ENCODE measurements around the gene FMNL2. TPM values are rescaled to one million over a fixed set of nuclear protein-coding genes. Genes with fewer than 3 reads are reported as not detected.

FMNL2 gene
- total RNA-seq, 1 experiment from 2014 or later = 33.6 TPM

DNA sequence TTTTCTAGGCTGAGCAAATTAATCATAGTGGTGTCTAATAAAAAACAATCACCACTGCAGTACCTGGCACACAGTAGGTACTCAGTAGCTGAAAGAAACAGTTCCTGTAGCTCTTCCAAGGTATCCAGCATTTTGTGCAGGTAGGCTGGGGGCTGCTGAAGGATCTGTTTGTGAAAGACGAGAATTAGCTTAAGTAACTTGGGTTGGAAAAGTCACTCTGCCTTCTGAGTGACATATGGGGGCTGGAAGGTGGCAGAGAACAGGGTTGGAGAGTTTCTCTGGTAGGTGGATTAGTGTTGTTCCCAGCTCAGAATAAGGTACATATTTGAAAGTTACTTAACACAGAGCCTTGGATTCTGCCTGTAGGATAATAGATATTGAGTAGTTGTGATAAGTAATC lies 72.8 kb downstream of the FMNL2 start:
- no peak overlapping the region for H3K18ac ChIP-seq (ENCODE audit: insufficient read length, low read depth, low read length)
- no peak overlapping the region for H4K91ac ChIP-seq (ENCODE audit: insufficient read length, low read depth, low read length)
- peaks cover 8% of the 10 kb centered on the region; the same call in 1 of the 2 replicates for H3K79me2 ChIP-seq (ENCODE audit: insufficient read depth, low read length)
- no peaks in the 10 kb centered on the region for H4K20me1 ChIP-seq (ENCODE audit: control insufficient read depth, insufficient read depth, insufficient read length)
- peak overlapping the region; percentile 41 for H2BK120ac ChIP-seq (ENCODE audit: low read depth, low read length, poor library complexity, severe bottlenecking)
- Mint-ChIP-seq H3K4me3 (peak overlapping the region in 1 of 2 experiments; percentile 53; a peak in 2 of 5 replicates), H3K36me3 (ENCODE audit: insufficient read depth in 1 of 3, low read depth in 3 of 3) (no peaks in the 10 kb centered on the region), H3K9me3 (no peaks in the 10 kb centered on the region), H3K4me1 (peaks cover 78 to 86% of the 10 kb centered on the region in 2 experiments), H3K27ac (peak overlapping the region; percentile 42 to 86 (median 44); a peak in 6 of 7 replicates), H3K27me3 (ENCODE audit: low read depth) (no peaks in the 10 kb centered on the region)
- H4K8ac ChIP-seq (replicated peaks; ENCODE audit: insufficient read length, low read depth, low read length) = no peak overlapping the region
- H3K27ac ChIP-seq (ENCODE audit: insufficient read length, low read depth, low read length) = no peak overlapping the region
- no peak overlapping the region for H3K23ac ChIP-seq (ENCODE audit: insufficient read length, low read depth, low read length)
- H3K9ac ChIP-seq (ENCODE audit: extremely low read depth, insufficient read length, low read length) = no peak overlapping the region
- WGBS (ENCODE audit: extremely low coverage, insufficient read length, low lambda C conversion rate) = no CpG with 5 or more reads among the region's 1 CpG
- TF ChIP-seq, protein P1, sequence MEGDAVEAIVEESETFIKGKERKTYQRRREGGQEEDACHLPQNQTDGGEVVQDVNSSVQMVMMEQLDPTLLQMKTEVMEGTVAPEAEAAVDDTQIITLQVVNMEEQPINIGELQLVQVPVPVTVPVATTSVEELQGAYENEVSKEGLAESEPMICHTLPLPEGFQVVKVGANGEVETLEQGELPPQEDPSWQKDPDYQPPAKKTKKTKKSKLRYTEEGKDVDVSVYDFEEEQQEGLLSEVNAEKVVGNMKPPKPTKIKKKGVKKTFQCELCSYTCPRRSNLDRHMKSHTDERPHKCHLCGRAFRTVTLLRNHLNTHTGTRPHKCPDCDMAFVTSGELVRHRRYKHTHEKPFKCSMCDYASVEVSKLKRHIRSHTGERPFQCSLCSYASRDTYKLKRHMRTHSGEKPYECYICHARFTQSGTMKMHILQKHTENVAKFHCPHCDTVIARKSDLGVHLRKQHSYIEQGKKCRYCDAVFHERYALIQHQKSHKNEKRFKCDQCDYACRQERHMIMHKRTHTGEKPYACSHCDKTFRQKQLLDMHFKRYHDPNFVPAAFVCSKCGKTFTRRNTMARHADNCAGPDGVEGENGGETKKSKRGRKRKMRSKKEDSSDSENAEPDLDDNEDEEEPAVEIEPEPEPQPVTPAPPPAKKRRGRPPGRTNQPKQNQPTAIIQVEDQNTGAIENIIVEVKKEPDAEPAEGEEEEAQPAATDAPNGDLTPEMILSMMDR (conservative IDR thresholded peaks at IDR 0.05) = no peak
- H2AK5ac ChIP-seq (ENCODE audit: insufficient read length, low read length) = no peak overlapping the region
- no peak overlapping the region for H2AFZ ChIP-seq (ENCODE audit: low read length)
- H3K9me3 ChIP-seq (ENCODE audit: control insufficient read depth, low read depth, low read length) = no peaks in the 10 kb centered on the region
- H2BK5ac ChIP-seq (ENCODE audit: insufficient read length, low read length) = no peak overlapping the region
- H3T11ph ChIP-seq (ENCODE audit: low read length) = no peak overlapping the region
- H3K23me2 ChIP-seq (ENCODE audit: insufficient read length, low read depth, low read length, poor library complexity, severe bottlenecking) = peaks cover 4% of the 10 kb centered on the region
- peaks cover 5% of the 10 kb centered on the region for H3K79me1 ChIP-seq (ENCODE audit: insufficient read depth, low read depth, low read length, poor library complexity, severe bottlenecking)
- H2BK20ac ChIP-seq (ENCODE audit: low read depth, low read length, poor library complexity, severe bottlenecking) = no peak overlapping the region
- no peak overlapping the region for H3K14ac ChIP-seq (ENCODE audit: insufficient read depth, low read length)
- no peak overlapping the region for H3K4ac ChIP-seq (ENCODE audit: low read depth, low read length)
- no peak for DNase-seq
- H3K4me1 ChIP-seq (ENCODE audit: insufficient read depth, low read length) = peaks cover 7% of the 10 kb centered on the region; the same call in 1 of the 2 replicates
- no peaks in the 10 kb centered on the region for H3K27me3 ChIP-seq (ENCODE audit: insufficient read depth, low read length)
- H2BK12ac ChIP-seq (ENCODE audit: insufficient read length, low read depth, low read length) = no peak overlapping the region
- H3K56ac ChIP-seq (ENCODE audit: insufficient read length, low read depth, low read length) = no peak overlapping the region
- H3K4me2 ChIP-seq (ENCODE audit: insufficient read depth, insufficient read length, low read length) = peak overlapping the region; percentile 38
- H4K5ac ChIP-seq (ENCODE audit: insufficient read length, low read depth, low read length) = no peak overlapping the region
- no peak overlapping the region for H2BK15ac ChIP-seq (ENCODE audit: low read depth, low read length)

Data from H9 (cell line).